ENCODE data around the gene VSTM4. TPM values are rescaled to one million over a fixed set of nuclear protein-coding genes. Genes with fewer than 3 reads are reported as not detected.

The VSTM4 gene
- total RNA-seq, 1 experiment from 2014 or later = 0.07 TPM

GRCh38 chr10:49131507-49132361 lies 16.4 kb upstream of the VSTM4 start:
- H3K4me1 ChIP-seq (ENCODE audit: control insufficient read depth in 1 of 2, insufficient read depth in 2 of 2, low read length in 2 of 2) = no peaks in the 10 kb centered on the region
- BruUV-seq (replicated peaks) = no TSS peak
- no peak for DNase-seq (ENCODE audit: low read depth, low spot score)
- ATAC-seq = no peak
- TF ChIP-seq, protein P1, sequence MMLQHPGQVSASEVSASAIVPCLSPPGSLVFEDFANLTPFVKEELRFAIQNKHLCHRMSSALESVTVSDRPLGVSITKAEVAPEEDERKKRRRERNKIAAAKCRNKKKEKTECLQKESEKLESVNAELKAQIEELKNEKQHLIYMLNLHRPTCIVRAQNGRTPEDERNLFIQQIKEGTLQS (IDR thresholded peaks at IDR 0.05) = no peak
- TF ChIP-seq MAX (IDR thresholded peaks at IDR 0.05) = no peak
- TF ChIP-seq ZNF274 (IDR thresholded peaks at IDR 0.05; ENCODE audit: low read depth, low read length) = no peak
- no peak for TF ChIP-seq FOSL1 (IDR thresholded peaks at IDR 0.05; ENCODE audit: low read depth)
- TF ChIP-seq POLR2AphosphoS5 (IDR thresholded peaks at IDR 0.05; ENCODE audit: low read depth, low read length) = no peak
- no peak for TF ChIP-seq ZFX (IDR thresholded peaks at IDR 0.05)
- TF ChIP-seq POLR2A (IDR thresholded peaks at IDR 0.05; ENCODE audit: borderline replicate concordance, extremely low read depth, insufficient read depth, insufficient read length) = no peak
- TF ChIP-seq SRF (IDR thresholded peaks at IDR 0.05; ENCODE audit: low read depth) = no peak
- TF ChIP-seq RAD21 (IDR thresholded peaks at IDR 0.05; ENCODE audit: low read depth) = no peak
- no peak overlapping the region for H3K27ac ChIP-seq (ENCODE audit: low read depth, low read length)
- CTCF ChIA-PET = no interaction called here
- H4K20me1 ChIP-seq (ENCODE audit: insufficient read depth) = no peaks in the 10 kb centered on the region
- peaks cover 44% of the 10 kb centered on the region for H3K27me3 ChIP-seq (ENCODE audit: insufficient read depth, low read length)
- H3K36me3 ChIP-seq (ENCODE audit: control insufficient read depth in 1 of 2, insufficient read depth in 2 of 2, low read length in 2 of 2) = no peaks in the 10 kb centered on the region
- no peaks in the 10 kb centered on the region for H3K79me2 ChIP-seq (ENCODE audit: insufficient read depth, low read length)
- no peak overlapping the region for H3K4me2 ChIP-seq (ENCODE audit: low read length)
- RAD21 ChIA-PET (ENCODE audit: low non-redundant PET in 1 of 2, low total read pairs in 2 of 2, uncharacterized antibody in 2 of 2, unreplicated experiment in 2 of 2) = no interaction called here
- H3K9ac ChIP-seq (ENCODE audit: low read length) = no peak overlapping the region
- H2AFZ ChIP-seq (ENCODE audit: low read depth, low read length, poor library complexity, severe bottlenecking) = no peak overlapping the region
- H3K4me3 ChIP-seq (replicated peaks in 1 of 2; ENCODE audit: low read depth in 1 of 2, low read length in 2 of 2) = no peak overlapping the region
- no peaks in the 10 kb centered on the region for H3K9me2 ChIP-seq (ENCODE audit: insufficient read depth)
- no peaks in the 10 kb centered on the region for H3K9me3 ChIP-seq (ENCODE audit: control insufficient read depth in 1 of 2, insufficient read depth in 1 of 2, low read depth in 1 of 2, low read length in 2 of 2)
- intact Hi-C loops (cut with micrococcal nuclease) = no loop called here
- POLR2A ChIA-PET = no interaction called here

GRCh38 chr10:49129376-49129775 lies 14.1 kb upstream of the VSTM4 start:
- Histone ChIP-seq H3K4me3 (replicated peaks in 1 of 2; ENCODE audit: low read depth in 1 of 2, low read length in 2 of 2) (no peak overlapping the region), H3K4me1 (ENCODE audit: control insufficient read depth in 1 of 2, insufficient read depth in 2 of 2, low read length in 2 of 2) (no peaks in the 10 kb centered on the region), H3K27me3 (ENCODE audit: insufficient read depth, low read length) (peaks cover 25% of the 10 kb centered on the region), H3K36me3 (ENCODE audit: control insufficient read depth in 1 of 2, insufficient read depth in 2 of 2, low read length in 2 of 2) (no peaks in the 10 kb centered on the region), H3K27ac (ENCODE audit: low read depth, low read length) (no peak overlapping the region), H4K20me1 (ENCODE audit: insufficient read depth) (no peaks in the 10 kb centered on the region), H3K79me2 (ENCODE audit: insufficient read depth, low read length) (no peaks in the 10 kb centered on the region), H2AFZ (ENCODE audit: low read depth, low read length, poor library complexity, severe bottlenecking) (no peak overlapping the region), H3K9me3 (ENCODE audit: control insufficient read depth in 1 of 2, insufficient read depth in 1 of 2, low read depth in 1 of 2, low read length in 2 of 2) (no peaks in the 10 kb centered on the region), H3K9ac (ENCODE audit: low read length) (no peak overlapping the region), H3K9me2 (ENCODE audit: insufficient read depth) (no peaks in the 10 kb centered on the region), H3K4me2 (ENCODE audit: low read length) (no peak overlapping the region)
- ATAC-seq = no peak
- intact Hi-C loops (cut with micrococcal nuclease) = no loop called here
- ChIA-PET CTCF (no interaction called here), RAD21 (ENCODE audit: low non-redundant PET in 1 of 2, low total read pairs in 2 of 2, uncharacterized antibody in 2 of 2, unreplicated experiment in 2 of 2) (no interaction called here), POLR2A (no interaction called here)
- no TSS peak for BruUV-seq (replicated peaks)
- DNase-seq (ENCODE audit: low read depth, low spot score) = no peak
- TF ChIP-seq SP1 (IDR thresholded peaks at IDR 0.05; ENCODE audit: low read depth) (no peak), ELF1 (IDR thresholded peaks at IDR 0.05; ENCODE audit: borderline replicate concordance, low read depth) (no peak), YY1 (IDR thresholded peaks at IDR 0.05; ENCODE audit: extremely low read depth, insufficient replicate concordance, low read depth, low read length) (no peak), ZNF274 (IDR thresholded peaks at IDR 0.05; ENCODE audit: low read depth, low read length) (no peak), POLR2AphosphoS5 (IDR thresholded peaks at IDR 0.05; ENCODE audit: low read depth, low read length) (no peak), EZH2 (IDR thresholded peaks at IDR 0.05) (no peak), RAD21 (IDR thresholded peaks at IDR 0.05; ENCODE audit: low read depth) (no peak), ZFX (IDR thresholded peaks at IDR 0.05) (no peak), SRF (IDR thresholded peaks at IDR 0.05; ENCODE audit: low read depth) (no peak), MAX (IDR thresholded peaks at IDR 0.05) (no peak), JUND (IDR thresholded peaks at IDR 0.05) (no peak)
- TF ChIP-seq, protein P1 (IDR thresholded peaks at IDR 0.05) = no peak
- TF ChIP-seq, protein P2, sequence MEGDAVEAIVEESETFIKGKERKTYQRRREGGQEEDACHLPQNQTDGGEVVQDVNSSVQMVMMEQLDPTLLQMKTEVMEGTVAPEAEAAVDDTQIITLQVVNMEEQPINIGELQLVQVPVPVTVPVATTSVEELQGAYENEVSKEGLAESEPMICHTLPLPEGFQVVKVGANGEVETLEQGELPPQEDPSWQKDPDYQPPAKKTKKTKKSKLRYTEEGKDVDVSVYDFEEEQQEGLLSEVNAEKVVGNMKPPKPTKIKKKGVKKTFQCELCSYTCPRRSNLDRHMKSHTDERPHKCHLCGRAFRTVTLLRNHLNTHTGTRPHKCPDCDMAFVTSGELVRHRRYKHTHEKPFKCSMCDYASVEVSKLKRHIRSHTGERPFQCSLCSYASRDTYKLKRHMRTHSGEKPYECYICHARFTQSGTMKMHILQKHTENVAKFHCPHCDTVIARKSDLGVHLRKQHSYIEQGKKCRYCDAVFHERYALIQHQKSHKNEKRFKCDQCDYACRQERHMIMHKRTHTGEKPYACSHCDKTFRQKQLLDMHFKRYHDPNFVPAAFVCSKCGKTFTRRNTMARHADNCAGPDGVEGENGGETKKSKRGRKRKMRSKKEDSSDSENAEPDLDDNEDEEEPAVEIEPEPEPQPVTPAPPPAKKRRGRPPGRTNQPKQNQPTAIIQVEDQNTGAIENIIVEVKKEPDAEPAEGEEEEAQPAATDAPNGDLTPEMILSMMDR (IDR thresholded peaks at IDR 0.05 in 2 of 3, conservative IDR thresholded peaks at IDR 0.05 in 1 of 3; ENCODE audit: borderline replicate concordance in 1 of 3, insufficient read depth in 1 of 3, low read depth in 2 of 3, low read length in 2 of 3) = no peak
